ENCODE data around the gene TTLL13. TPM values are rescaled to one million over a fixed set of nuclear protein-coding genes. Genes with fewer than 3 reads are reported as not detected.

TTLL13 gene
- total RNA-seq, 1 donor from 2014 or later = 0.69 TPM

DNA sequence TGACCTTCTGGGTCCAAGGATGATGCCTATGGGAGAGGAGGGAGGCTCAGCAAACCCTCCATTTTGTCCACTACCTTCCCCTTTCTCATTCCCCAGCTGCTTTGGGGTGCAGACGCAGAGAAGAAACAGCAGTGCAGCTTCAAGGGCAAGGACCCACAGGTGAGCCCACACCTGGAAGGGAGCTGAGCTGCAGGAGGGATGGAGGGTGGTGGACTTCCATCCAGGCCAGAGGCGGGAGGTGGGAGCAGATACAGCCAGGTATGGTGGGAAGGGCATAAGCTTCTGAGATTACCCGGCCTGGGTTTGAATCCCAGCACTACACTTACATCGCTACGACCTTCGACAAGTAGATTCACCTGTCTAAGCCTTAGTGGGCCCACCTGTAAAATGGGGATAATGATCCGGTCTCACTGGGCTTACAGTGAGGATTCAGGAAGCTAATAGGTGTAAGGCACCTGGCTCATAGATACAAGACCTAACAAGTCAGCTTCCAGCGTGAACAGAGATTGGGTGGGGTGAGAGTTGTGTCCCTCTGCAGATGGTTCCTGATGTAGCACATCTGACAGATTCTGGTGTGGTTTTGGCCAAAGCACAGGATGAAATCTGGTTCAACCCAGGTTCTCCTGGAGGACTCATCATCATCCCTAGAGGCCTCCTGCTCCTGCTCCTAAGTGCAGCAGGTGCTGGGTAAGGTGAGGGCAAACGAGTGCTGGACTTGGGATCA, 31.5 kb upstream of the TTLL13 start:
- DNase-seq (ENCODE audit: low spot score, unreplicated experiment) = no peak
- no peaks in the 10 kb centered on the region for H3K9me3 Mint-ChIP-seq (ENCODE audit: low read depth)
- H3K36me3 Mint-ChIP-seq (ENCODE audit: insufficient read depth) = peaks cover 2% of the 10 kb centered on the region
- H3K4me3 Mint-ChIP-seq (ENCODE audit: low read depth) = no peak overlapping the region
- H3K27me3 Mint-ChIP-seq = no peaks in the 10 kb centered on the region
- TF ChIP-seq, protein P1, sequence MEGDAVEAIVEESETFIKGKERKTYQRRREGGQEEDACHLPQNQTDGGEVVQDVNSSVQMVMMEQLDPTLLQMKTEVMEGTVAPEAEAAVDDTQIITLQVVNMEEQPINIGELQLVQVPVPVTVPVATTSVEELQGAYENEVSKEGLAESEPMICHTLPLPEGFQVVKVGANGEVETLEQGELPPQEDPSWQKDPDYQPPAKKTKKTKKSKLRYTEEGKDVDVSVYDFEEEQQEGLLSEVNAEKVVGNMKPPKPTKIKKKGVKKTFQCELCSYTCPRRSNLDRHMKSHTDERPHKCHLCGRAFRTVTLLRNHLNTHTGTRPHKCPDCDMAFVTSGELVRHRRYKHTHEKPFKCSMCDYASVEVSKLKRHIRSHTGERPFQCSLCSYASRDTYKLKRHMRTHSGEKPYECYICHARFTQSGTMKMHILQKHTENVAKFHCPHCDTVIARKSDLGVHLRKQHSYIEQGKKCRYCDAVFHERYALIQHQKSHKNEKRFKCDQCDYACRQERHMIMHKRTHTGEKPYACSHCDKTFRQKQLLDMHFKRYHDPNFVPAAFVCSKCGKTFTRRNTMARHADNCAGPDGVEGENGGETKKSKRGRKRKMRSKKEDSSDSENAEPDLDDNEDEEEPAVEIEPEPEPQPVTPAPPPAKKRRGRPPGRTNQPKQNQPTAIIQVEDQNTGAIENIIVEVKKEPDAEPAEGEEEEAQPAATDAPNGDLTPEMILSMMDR (IDR thresholded peaks at IDR 0.05; ENCODE audit: unreplicated experiment) = no peak
- no peak overlapping the region for H3K27ac Mint-ChIP-seq
- H3K4me1 Mint-ChIP-seq (ENCODE audit: low read depth) = peaks cover 5% of the 10 kb centered on the region

DNA sequence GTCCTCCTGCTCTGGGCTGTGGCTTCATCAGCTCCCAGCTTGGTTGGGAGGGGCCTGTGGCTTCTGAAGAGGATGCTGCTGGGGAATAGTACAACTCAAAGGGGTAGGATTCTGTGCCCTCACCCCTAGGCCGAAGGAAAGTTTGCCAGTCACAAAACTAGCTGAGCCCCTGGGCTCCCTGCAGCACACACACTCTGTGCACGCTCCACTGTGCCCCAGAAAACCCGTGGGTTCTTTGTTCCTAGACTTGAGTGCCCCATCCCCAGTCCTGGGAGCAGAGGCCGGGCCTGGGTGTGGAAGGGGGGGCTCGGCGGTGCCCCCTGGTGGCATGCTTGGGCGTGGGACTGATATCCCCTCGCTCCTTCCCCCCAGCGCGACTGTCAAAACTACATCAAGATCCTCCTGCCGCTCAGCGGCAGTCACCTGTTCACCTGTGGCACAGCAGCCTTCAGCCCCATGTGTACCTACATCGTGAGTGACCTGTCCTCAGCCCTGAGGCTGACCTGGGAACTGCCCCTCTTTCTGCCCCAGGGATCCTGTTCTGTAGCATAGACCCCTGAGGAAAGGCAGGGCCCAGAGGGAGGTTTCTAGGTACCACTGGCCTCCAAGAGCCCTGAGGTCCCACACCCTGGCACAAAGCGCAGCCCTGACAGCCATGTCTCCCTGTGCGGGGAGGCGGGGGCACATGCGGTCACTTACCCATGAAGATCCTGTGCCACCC, 29.8 kb upstream of the TTLL13 start:
- Mint-ChIP-seq H3K27ac (no peak overlapping the region), H3K4me1 (ENCODE audit: low read depth) (no peaks in the 10 kb centered on the region)
- peak; percentile 41 for DNase-seq (ENCODE audit: low spot score, unreplicated experiment)

DNA sequence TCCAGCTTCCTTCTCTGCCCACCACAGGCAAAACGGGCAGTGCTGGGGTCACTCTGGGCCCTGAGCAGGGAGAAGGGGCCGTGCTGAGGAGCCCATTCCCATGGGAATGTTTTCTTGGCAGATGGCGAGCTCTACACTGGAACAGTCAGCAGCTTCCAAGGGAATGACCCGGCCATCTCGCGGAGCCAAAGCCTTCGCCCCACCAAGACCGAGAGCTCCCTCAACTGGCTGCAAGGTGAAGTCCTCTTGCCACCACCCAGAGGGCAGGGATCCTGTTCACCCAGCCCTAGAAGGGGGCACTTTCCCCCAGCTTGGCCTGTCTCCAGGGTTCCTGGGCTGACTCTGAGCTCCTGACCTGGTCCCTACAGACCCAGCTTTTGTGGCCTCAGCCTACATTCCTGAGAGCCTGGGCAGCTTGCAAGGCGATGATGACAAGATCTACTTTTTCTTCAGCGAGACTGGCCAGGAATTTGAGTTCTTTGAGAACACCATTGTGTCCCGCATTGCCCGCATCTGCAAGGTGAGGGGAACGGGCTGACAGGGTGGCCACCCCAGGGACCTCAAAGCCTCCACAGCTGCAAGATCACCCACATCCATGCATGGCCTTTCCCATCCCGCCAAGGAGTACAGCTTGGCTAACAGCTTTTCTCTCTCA, 28.0 kb upstream of the TTLL13 start:
- peaks cover 8% of the 10 kb centered on the region for H3K36me3 Mint-ChIP-seq (ENCODE audit: insufficient read depth)
- H3K9me3 Mint-ChIP-seq (ENCODE audit: low read depth) = no peaks in the 10 kb centered on the region
- TF ChIP-seq, protein P1 (IDR thresholded peaks at IDR 0.05; ENCODE audit: unreplicated experiment) = peak; percentile 54
- no peaks in the 10 kb centered on the region for H3K27me3 Mint-ChIP-seq
- no peaks in the 10 kb centered on the region for H3K4me1 Mint-ChIP-seq (ENCODE audit: low read depth)
- H3K4me3 Mint-ChIP-seq (ENCODE audit: low read depth) = no peak overlapping the region
- no peak overlapping the region for H3K27ac Mint-ChIP-seq
- peak; percentile 37 for DNase-seq (ENCODE audit: low spot score, unreplicated experiment)

More for the DNA sequence above, 29.8 kb upstream of the TTLL13 start:
- Mint-ChIP-seq H3K36me3 (ENCODE audit: insufficient read depth) (peaks cover 5% of the 10 kb centered on the region), H3K9me3 (ENCODE audit: low read depth) (no peaks in the 10 kb centered on the region), H3K4me3 (ENCODE audit: low read depth) (no peak overlapping the region), H3K27me3 (no peaks in the 10 kb centered on the region)
- TF ChIP-seq, protein P1 (IDR thresholded peaks at IDR 0.05; ENCODE audit: unreplicated experiment) = peak; percentile 72

DNA sequence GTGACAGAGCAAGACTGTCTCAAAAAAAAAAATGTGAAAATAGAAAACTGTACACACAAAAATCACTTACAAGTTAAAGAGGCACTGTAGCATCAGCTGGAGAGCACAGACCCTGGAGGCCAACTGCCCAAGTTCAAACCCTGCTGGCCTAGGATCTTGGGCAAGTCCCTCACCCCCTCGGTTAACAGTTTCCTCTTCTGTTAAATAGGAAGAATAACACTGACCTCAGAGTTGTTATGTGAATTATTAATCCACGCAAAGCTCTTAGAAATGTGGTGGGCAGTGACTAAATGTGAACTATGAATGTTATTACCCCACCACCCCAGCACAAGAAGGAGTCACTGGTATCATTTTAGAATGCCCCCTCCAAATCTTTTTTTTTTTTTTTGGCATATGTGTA, 26.8 kb upstream of the TTLL13 start:
- Mint-ChIP-seq H3K27me3 (no peaks in the 10 kb centered on the region), H3K36me3 (ENCODE audit: insufficient read depth) (peaks cover 8% of the 10 kb centered on the region), H3K4me3 (ENCODE audit: low read depth) (no peak overlapping the region), H3K9me3 (ENCODE audit: low read depth) (no peaks in the 10 kb centered on the region), H3K27ac (no peak overlapping the region), H3K4me1 (ENCODE audit: low read depth) (no peaks in the 10 kb centered on the region)
- no peak for DNase-seq (ENCODE audit: low spot score, unreplicated experiment)
- TF ChIP-seq, protein P1 (IDR thresholded peaks at IDR 0.05; ENCODE audit: unreplicated experiment) = no peak

DNA sequence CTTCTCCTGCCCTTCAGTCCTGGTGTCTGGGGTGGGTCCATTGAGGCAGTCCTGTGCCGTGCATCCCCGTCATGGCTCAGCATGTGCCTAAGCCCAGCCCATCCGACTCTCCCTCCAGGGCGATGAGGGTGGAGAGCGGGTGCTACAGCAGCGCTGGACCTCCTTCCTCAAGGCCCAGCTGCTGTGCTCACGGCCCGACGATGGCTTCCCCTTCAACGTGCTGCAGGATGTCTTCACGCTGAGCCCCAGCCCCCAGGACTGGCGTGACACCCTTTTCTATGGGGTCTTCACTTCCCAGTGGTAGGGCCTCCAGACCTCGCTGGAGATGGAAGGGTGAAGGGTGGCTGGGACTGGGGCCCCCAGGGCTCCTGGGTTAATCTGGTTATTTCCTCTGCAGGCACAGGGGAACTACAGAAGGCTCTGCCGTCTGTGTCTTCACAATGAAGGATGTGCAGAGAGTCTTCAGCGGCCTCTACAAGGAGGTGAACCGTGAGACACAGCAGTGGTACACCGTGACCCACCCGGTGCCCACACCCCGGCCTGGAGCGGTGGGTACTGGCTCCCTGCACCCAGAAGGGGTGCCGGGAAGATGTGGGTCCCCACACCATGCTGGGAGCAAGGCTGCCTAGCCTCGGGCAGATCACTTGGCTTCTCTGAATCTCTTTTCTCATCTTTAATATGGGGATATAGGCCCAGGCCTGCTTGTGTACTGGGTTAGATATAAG, 25.8 kb upstream of the TTLL13 start:
- Mint-ChIP-seq H3K27me3 (no peaks in the 10 kb centered on the region), H3K27ac (no peak overlapping the region), H3K9me3 (ENCODE audit: low read depth) (no peaks in the 10 kb centered on the region), H3K36me3 (ENCODE audit: insufficient read depth) (peaks cover 8% of the 10 kb centered on the region), H3K4me1 (ENCODE audit: low read depth) (no peaks in the 10 kb centered on the region), H3K4me3 (ENCODE audit: low read depth) (no peak overlapping the region)
- TF ChIP-seq, protein P1 (IDR thresholded peaks at IDR 0.05; ENCODE audit: unreplicated experiment) = no peak
- no peak for DNase-seq (ENCODE audit: low spot score, unreplicated experiment)

All from progenitor cell of endocrine pancreas (in vitro differentiated cells).